Upper lobe of left lung (tissue), 4 donors: ENCODE data around the gene FNBP1L.

Source experiments
- POLR2AphosphoS5 ChIP-seq, 2 donors: sonication (generic); formaldehyde crosslinking; IDR thresholded peaks; one replicate each; pipeline ENCODE4 v1.5.1; 2017; ENCODE audit warnings: antibody characterized with exemption in 2 of 2
- TF ChIP-seq, protein P1 (sequence below), 6 experiments: fragments of 450-650 bp in 4 of 6; fragments of 200-600 bp in 2 of 6; sonication (generic) in 2 of 6; IDR thresholded peaks; one replicate each; pipeline ENCODE4 v1.5.1; 2016 to 2019; ENCODE audit warnings: antibody characterized with exemption in 6 of 6

GRCh38 chr1:93437976-93438605 is 9.8 kb upstream of the FNBP1L start:
- TF ChIP-seq, protein P1, sequence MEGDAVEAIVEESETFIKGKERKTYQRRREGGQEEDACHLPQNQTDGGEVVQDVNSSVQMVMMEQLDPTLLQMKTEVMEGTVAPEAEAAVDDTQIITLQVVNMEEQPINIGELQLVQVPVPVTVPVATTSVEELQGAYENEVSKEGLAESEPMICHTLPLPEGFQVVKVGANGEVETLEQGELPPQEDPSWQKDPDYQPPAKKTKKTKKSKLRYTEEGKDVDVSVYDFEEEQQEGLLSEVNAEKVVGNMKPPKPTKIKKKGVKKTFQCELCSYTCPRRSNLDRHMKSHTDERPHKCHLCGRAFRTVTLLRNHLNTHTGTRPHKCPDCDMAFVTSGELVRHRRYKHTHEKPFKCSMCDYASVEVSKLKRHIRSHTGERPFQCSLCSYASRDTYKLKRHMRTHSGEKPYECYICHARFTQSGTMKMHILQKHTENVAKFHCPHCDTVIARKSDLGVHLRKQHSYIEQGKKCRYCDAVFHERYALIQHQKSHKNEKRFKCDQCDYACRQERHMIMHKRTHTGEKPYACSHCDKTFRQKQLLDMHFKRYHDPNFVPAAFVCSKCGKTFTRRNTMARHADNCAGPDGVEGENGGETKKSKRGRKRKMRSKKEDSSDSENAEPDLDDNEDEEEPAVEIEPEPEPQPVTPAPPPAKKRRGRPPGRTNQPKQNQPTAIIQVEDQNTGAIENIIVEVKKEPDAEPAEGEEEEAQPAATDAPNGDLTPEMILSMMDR (IDR thresholded peaks at IDR 0.05), result peak; percentile 37 to 73 (median 60)
- TF ChIP-seq POLR2AphosphoS5 (IDR thresholded peaks at IDR 0.05), result no peak
